HEK293 (cell line): ENCODE measurements around the gene CCDC178.

Source experiments
- CTCF ChIA-PET: fragments of 350-600 bp; formaldehyde crosslinking; extraction: SDS; loops from one replicate; lab custom pipeline; 2021; ENCODE audit warnings: antibody characterized with exemption; lab: Yijun Ruan, JAX
- POLR2A ChIA-PET: fragments of 300-600 bp; formaldehyde crosslinking; extraction: SDS; loops from one replicate; lab custom pipeline; 2020; ENCODE audit warnings: antibody characterized with exemption, inconsistent platforms; lab: Yijun Ruan, JAX
- H3K27ac ChIP-seq: fragments of 200-500 bp; sonication (Bioruptor generic); 2 replicates; pipeline ENCODE4 v1.5.1; 2014; ENCODE audit warnings: low read depth, low read length, control low read depth, inconsistent platforms; ENCODE audit errors: extremely low read depth
- H3K36me3 ChIP-seq, 2 experiments: fragments of 200-500 bp in 1 of 2; sonication (Bioruptor generic) in 1 of 2; 1 replicate in 1 of 2; 2 replicates in 1 of 2; pipeline ENCODE4 v1.5.1; 2014 to 2017; ENCODE audit warnings: inconsistent platforms in 2 of 2, low read length in 2 of 2; ENCODE audit not compliant: control insufficient read depth in 2 of 2, insufficient read depth in 1 of 2
- H3K4me1 ChIP-seq: fragments of 200-500 bp; sonication (Bioruptor generic); 2 replicates; pipeline ENCODE4 v1.5.1; 2014; ENCODE audit warnings: mild to moderate bottlenecking, low read length, inconsistent platforms; ENCODE audit not compliant: control insufficient read depth, insufficient read depth
- H3K4me3 ChIP-seq: 2 replicates; pipeline ENCODE4 v1.5.1; 2011; ENCODE audit warnings: low read depth, mild to moderate bottlenecking, control low read depth, low read length, moderate library complexity
- H3K9me3 ChIP-seq: fragments of 200-500 bp; sonication (Bioruptor generic); 2 replicates; pipeline ENCODE4 v1.5.1; 2014; ENCODE audit warnings: low read depth, low read length, inconsistent platforms; ENCODE audit not compliant: control insufficient read depth, insufficient read depth
- GLIS2 ChIP-seq: fragments of 450-650 bp; formaldehyde crosslinking; IDR thresholded peaks from 2 replicates; pipeline ENCODE4 v1.5.1; 2016; ENCODE audit warnings: missing biosample characterization, missing genetic modification characterization
- OSR2 ChIP-seq: fragments of 450-650 bp; formaldehyde crosslinking; IDR thresholded peaks from 2 replicates; pipeline ENCODE4 v1.5.1; 2016; ENCODE audit warnings: missing biosample characterization, missing genetic modification characterization
- TCF7L2 ChIP-seq: IDR thresholded peaks from 2 replicates; pipeline ENCODE4 v1.6.1; 2011; ENCODE audit warnings: low read depth, mild to moderate bottlenecking, inconsistent platforms, low read length, moderate library complexity, borderline replicate concordance
- ZBTB20 ChIP-seq: fragments of 450-650 bp; formaldehyde crosslinking; IDR thresholded peaks from 2 replicates; pipeline ENCODE4 v1.5.1; 2016; ENCODE audit warnings: missing biosample characterization, missing genetic modification characterization
- ZBTB7A ChIP-seq: fragments of 450-650 bp; formaldehyde crosslinking; IDR thresholded peaks from 2 replicates; pipeline ENCODE4 v1.5.1; 2016; ENCODE audit warnings: low read depth, missing biosample characterization, missing genetic modification characterization
- ZBTB8A ChIP-seq: fragments of 450-650 bp; formaldehyde crosslinking; IDR thresholded peaks from 2 replicates; pipeline ENCODE4 v1.5.1; 2016; ENCODE audit warnings: missing biosample characterization, missing genetic modification characterization
- ZEB2 ChIP-seq: fragments of 450-650 bp; formaldehyde crosslinking; IDR thresholded peaks from 2 replicates; pipeline ENCODE4 v1.5.1; 2016; ENCODE audit warnings: missing biosample characterization, missing genetic modification characterization
- ZFP37 ChIP-seq: fragments of 450-650 bp; formaldehyde crosslinking; IDR thresholded peaks from 2 replicates; pipeline ENCODE4 v1.5.1; 2016; ENCODE audit warnings: missing biosample characterization, missing genetic modification characterization
- ZNF202 ChIP-seq: fragments of 450-650 bp; formaldehyde crosslinking; IDR thresholded peaks from 2 replicates; pipeline ENCODE4 v1.5.1; 2016; ENCODE audit warnings: missing biosample characterization, missing genetic modification characterization, borderline replicate concordance
- ZNF37A ChIP-seq: fragments of 450-650 bp; IDR thresholded peaks from 2 replicates; pipeline ENCODE4 v1.5.1; 2018; ENCODE audit warnings: missing biosample characterization, missing genetic modification characterization
- ZNF404 ChIP-seq: fragments of 450-650 bp; formaldehyde crosslinking; IDR thresholded peaks from 2 replicates; pipeline ENCODE4 v1.5.1; 2017; ENCODE audit warnings: missing biosample characterization, missing genetic modification characterization
- ZNF423 ChIP-seq: fragments of 450-650 bp; formaldehyde crosslinking; IDR thresholded peaks from 2 replicates; pipeline ENCODE4 v1.5.1; 2016; ENCODE audit warnings: missing biosample characterization, missing genetic modification characterization
- ZNF521 ChIP-seq: fragments of 450-650 bp; formaldehyde crosslinking; IDR thresholded peaks from 2 replicates; pipeline ENCODE4 v1.5.1; 2017; ENCODE audit warnings: missing biosample characterization, mild to moderate bottlenecking, missing genetic modification characterization
- ZNF623 ChIP-seq: fragments of 450-650 bp; formaldehyde crosslinking; IDR thresholded peaks from 2 replicates; pipeline ENCODE4 v1.5.1; 2016; ENCODE audit warnings: missing biosample characterization, missing genetic modification characterization
- ZNF626 ChIP-seq: fragments of 450-650 bp; sonication (Bioruptor Pico); formaldehyde crosslinking; IDR thresholded peaks from 2 replicates; pipeline ENCODE4 v1.5.1; 2018; ENCODE audit warnings: missing biosample characterization, missing genetic modification characterization, inconsistent platforms
- ZNF664 ChIP-seq: fragments of 450-650 bp; formaldehyde crosslinking; IDR thresholded peaks from 2 replicates; pipeline ENCODE4 v1.5.1; 2016; ENCODE audit warnings: missing biosample characterization, missing genetic modification characterization
- ZNF670 ChIP-seq: fragments of 450-650 bp; formaldehyde crosslinking; IDR thresholded peaks from 2 replicates; pipeline ENCODE4 v1.5.1; 2016; ENCODE audit warnings: missing biosample characterization, missing genetic modification characterization, low read depth
- ZNF747 ChIP-seq: fragments of 450-650 bp; formaldehyde crosslinking; IDR thresholded peaks from 2 replicates; pipeline ENCODE4 v1.5.1; 2016; ENCODE audit warnings: missing biosample characterization, missing genetic modification characterization
- ZNF776 ChIP-seq: fragments of 450-650 bp; formaldehyde crosslinking; IDR thresholded peaks from 2 replicates; pipeline ENCODE4 v1.5.0; 2017; ENCODE audit warnings: missing biosample characterization, missing genetic modification characterization, borderline replicate concordance
- ZSCAN30 ChIP-seq: fragments of 450-650 bp; IDR thresholded peaks from 2 replicates; pipeline ENCODE4 v1.5.1; 2018; ENCODE audit warnings: missing biosample characterization, mild to moderate bottlenecking, missing genetic modification characterization, moderate library complexity
- TF ChIP-seq, protein P1 (sequence below): fragments of 450-650 bp; formaldehyde crosslinking; IDR thresholded peaks from 2 replicates; pipeline ENCODE4 v1.5.1; 2016; ENCODE audit warnings: missing biosample characterization, missing genetic modification characterization
- TF ChIP-seq, protein P2 (sequence below): fragments of 450-650 bp; IDR thresholded peaks from 2 replicates; pipeline ENCODE4 v1.5.1; 2018; ENCODE audit warnings: missing biosample characterization, missing genetic modification characterization
- TF ChIP-seq, protein P3 (sequence below): fragments of 450-650 bp; formaldehyde crosslinking; IDR thresholded peaks from 2 replicates; pipeline ENCODE4 v1.5.1; 2017; ENCODE audit warnings: missing biosample characterization, missing genetic modification characterization
- TF ChIP-seq, protein P4 (sequence below): fragments of 450-650 bp; formaldehyde crosslinking; IDR thresholded peaks from 2 replicates; pipeline ENCODE4 v1.5.1; 2016; ENCODE audit warnings: missing biosample characterization, missing genetic modification characterization
- TF ChIP-seq, protein P5 (sequence below): fragments of 450-650 bp; formaldehyde crosslinking; IDR thresholded peaks from 2 replicates; pipeline ENCODE4 v1.5.1; 2016; ENCODE audit warnings: missing biosample characterization, missing genetic modification characterization

CCDC178 gene

DNA sequence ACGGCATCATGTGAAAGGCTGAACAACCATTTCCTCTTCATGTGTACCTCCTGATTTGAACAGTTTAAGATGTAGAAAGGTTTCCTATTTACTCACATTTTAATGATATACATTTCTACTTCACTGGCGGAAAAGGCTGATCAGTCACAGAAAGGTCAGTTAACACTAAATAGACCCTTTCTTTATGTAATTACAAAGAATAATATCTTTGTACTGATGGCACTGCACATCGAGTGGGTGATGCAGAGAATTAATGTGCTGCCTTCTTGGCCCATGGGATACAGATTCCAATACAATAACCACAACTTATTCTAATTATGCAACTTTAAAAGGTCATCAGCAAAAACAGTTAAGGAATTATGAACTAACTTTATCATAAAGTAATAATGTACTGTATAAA is 339.2 kb downstream of the CCDC178 start:
- ChIA-PET CTCF (no interaction called here), POLR2A (no interaction called here)
- Histone ChIP-seq H3K9me3 (no peaks in the 10 kb centered on the region), H3K4me3 (no peak overlapping the region), H3K36me3 (no peaks in the 10 kb centered on the region), H3K4me1 (no peaks in the 10 kb centered on the region), H3K27ac (no peak overlapping the region)
- TF ChIP-seq GLIS2 (no peak), OSR2 (tag by site-specific recombination) (no peak), ZNF664 (no peak), ZBTB8A (tag by site-specific recombination) (no peak), ZFP37 (tag by site-specific recombination) (no peak), ZNF670 (tag by site-specific recombination) (no peak), ZNF202 (no peak), ZEB2 (no peak), ZNF521 (tag by site-specific recombination) (no peak), ZNF776 (tag by site-specific recombination) (no peak), ZSCAN30 (tag by site-specific recombination) (no peak), TCF7L2 (no peak)

DNA sequence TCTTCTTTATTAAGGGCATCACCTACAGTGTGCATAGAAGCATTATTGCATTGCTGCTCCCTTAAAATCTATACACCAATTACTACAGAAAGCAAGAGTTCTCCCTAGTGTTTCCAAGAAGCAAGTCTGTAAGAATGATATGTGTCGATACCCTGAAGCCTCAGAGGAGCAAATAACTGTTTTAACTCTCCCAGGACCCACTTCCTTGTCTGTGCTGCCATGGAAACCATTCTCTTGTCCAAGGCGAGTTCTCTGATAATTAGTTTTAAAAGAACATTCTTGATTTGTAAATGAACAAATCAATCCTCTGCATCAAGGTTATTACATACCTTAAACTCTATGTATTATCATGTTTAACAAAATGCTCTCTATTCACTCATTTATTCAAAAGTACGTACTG is 340.9 kb downstream of the CCDC178 start:
- H3K9me3 ChIP-seq, result no peaks in the 10 kb centered on the region
- H3K27ac ChIP-seq, result no peak overlapping the region
- no peaks in the 10 kb centered on the region for H3K36me3 ChIP-seq
- H3K4me3 ChIP-seq, result no peak overlapping the region
- TF ChIP-seq ZBTB20 (tag by site-specific recombination) (no peak), ZNF404 (tag by site-specific recombination) (no peak), ZBTB8A (tag by site-specific recombination) (no peak)
- TF ChIP-seq, protein P1, sequence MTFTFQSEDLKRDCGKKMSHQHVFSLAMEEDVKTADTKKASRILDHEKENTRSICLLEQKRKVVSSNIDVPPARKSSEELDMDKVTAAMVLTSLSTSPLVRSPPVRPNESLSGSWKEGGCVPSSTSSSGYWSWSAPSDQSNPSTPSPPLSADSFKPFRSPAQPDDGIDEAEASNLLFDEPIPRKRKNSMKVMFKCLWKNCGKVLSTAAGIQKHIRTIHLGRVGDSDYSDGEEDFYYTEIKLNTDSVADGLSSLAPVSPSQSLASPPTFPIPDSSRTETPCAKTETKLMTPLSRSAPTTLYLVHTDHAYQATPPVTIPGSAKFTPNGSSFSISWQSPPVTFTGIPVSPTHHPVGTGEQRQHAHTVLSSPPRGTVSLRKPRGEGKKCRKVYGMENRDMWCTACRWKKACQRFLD (tag by site-specific recombination), result no peak
- no peaks in the 10 kb centered on the region for H3K4me1 ChIP-seq
- CTCF ChIA-PET, result no interaction called here
- POLR2A ChIA-PET, result no interaction called here

DNA sequence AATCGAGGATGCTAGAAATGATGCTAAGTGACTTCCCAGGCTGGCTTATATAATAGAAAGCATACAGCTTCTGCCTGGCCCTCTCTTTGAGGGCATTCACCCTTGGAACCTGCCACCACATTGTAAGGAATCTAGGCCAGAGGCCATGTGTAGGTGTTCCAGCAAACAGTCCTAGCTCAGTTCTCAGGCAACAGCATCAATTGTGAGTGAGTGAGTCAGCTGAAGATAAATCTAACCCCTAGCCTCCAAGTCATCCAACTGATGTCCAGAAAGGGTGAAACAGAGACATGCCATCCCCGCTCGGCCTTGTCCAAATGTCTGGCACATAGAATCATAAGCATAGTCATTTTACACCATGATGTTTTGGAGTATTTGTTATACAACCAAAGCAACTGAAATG is 343.4 kb downstream of the CCDC178 start:
- no peaks in the 10 kb centered on the region for H3K4me1 ChIP-seq
- ChIA-PET POLR2A (no interaction called here), CTCF (interaction anchor here (0.8 kb wide), 1 partner anchor 113 kb away, joined by 3 read pairs; no protein-coding TSS in a partner anchor)
- H3K27ac ChIP-seq, result no peak overlapping the region
- H3K36me3 ChIP-seq, result no peaks in the 10 kb centered on the region
- no peaks in the 10 kb centered on the region for H3K9me3 ChIP-seq
- H3K4me3 ChIP-seq, result no peak overlapping the region
- TF ChIP-seq ZNF776 (tag by site-specific recombination) (no peak), ZBTB20 (tag by site-specific recombination) (no peak), ZNF623 (tag by site-specific recombination) (no peak), ZBTB7A (tag by site-specific recombination) (no peak), ZNF37A (no peak), ZFP37 (tag by site-specific recombination) (no peak), ZNF626 (tag by site-specific recombination) (no peak), ZNF747 (tag by site-specific recombination) (no peak), ZNF423 (tag by site-specific recombination) (no peak)
- TF ChIP-seq, protein P2, sequence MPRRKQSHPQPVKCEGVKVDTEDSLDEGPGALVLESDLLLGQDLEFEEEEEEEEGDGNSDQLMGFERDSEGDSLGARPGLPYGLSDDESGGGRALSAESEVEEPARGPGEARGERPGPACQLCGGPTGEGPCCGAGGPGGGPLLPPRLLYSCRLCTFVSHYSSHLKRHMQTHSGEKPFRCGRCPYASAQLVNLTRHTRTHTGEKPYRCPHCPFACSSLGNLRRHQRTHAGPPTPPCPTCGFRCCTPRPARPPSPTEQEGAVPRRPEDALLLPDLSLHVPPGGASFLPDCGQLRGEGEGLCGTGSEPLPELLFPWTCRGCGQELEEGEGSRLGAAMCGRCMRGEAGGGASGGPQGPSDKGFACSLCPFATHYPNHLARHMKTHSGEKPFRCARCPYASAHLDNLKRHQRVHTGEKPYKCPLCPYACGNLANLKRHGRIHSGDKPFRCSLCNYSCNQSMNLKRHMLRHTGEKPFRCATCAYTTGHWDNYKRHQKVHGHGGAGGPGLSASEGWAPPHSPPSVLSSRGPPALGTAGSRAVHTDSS (tag by site-specific recombination), result no peak
- TF ChIP-seq, protein P3, sequence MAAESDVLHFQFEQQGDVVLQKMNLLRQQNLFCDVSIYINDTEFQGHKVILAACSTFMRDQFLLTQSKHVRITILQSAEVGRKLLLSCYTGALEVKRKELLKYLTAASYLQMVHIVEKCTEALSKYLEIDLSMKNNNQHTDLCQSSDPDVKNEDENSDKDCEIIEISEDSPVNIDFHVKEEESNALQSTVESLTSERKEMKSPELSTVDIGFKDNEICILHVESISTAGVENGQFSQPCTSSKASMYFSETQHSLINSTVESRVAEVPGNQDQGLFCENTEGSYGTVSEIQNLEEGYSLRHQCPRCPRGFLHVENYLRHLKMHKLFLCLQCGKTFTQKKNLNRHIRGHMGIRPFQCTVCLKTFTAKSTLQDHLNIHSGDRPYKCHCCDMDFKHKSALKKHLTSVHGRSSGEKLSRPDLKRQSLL (tag by site-specific recombination), result no peak
- TF ChIP-seq, protein P4, sequence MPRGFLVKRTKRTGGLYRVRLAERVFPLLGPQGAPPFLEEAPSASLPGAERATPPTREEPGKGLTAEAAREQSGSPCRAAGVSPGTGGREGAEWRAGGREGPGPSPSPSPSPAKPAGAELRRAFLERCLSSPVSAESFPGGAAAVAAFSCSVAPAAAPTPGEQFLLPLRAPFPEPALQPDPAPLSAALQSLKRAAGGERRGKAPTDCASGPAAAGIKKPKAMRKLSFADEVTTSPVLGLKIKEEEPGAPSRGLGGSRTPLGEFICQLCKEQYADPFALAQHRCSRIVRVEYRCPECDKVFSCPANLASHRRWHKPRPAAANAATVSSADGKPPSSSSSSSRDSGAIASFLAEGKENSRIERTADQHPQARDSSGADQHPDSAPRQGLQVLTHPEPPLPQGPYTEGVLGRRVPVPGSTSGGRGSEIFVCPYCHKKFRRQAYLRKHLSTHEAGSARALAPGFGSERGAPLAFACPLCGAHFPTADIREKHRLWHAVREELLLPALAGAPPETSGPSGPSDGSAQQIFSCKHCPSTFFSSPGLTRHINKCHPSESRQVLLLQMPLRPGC (tag by site-specific recombination), result no peak
- TF ChIP-seq, protein P5, sequence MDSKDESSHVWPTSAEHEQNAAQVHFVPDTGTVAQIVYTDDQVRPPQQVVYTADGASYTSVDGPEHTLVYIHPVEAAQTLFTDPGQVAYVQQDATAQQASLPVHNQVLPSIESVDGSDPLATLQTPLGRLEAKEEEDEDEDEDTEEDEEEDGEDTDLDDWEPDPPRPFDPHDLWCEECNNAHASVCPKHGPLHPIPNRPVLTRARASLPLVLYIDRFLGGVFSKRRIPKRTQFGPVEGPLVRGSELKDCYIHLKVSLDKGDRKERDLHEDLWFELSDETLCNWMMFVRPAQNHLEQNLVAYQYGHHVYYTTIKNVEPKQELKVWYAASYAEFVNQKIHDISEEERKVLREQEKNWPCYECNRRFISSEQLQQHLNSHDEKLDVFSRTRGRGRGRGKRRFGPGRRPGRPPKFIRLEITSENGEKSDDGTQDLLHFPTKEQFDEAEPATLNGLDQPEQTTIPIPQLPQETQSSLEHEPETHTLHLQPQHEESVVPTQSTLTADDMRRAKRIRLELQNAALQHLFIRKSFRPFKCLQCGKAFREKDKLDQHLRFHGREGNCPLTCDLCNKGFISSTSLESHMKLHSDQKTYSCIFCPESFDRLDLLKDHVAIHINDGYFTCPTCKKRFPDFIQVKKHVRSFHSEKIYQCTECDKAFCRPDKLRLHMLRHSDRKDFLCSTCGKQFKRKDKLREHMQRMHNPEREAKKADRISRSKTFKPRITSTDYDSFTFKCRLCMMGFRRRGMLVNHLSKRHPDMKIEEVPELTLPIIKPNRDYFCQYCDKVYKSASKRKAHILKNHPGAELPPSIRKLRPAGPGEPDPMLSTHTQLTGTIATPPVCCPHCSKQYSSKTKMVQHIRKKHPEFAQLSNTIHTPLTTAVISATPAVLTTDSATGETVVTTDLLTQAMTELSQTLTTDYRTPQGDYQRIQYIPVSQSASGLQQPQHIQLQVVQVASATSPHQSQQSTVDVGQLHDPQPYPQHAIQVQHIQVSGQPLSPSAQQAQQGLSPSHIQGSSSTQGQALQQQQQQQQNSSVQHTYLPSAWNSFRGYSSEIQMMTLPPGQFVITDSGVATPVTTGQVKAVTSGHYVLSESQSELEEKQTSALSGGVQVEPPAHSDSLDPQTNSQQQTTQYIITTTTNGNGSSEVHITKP (tag by site-specific recombination), result no peak
